ENCODE data around the gene OSBPL3. TPM values are rescaled to one million over a fixed set of nuclear protein-coding genes. Genes with fewer than 3 reads are reported as not detected.

Gene OSBPL3
- polyA plus RNA-seq, 1 experiment = 26.5 TPM

GRCh38 chr7:24995466-24995865 is 15.5 kb upstream of the OSBPL3 start:
- no peaks in the 10 kb centered on the region for H3K27me3 ChIP-seq (ENCODE audit: control insufficient read depth, insufficient read depth, low read length)
- no peak for DNase-seq (ENCODE audit: low read depth)
- no peak overlapping the region for H3K4me3 ChIP-seq (ENCODE audit: low read depth, low read length)
- ChIA-PET POLR2A (no interaction called here), CTCF (no interaction called here)
- no peaks in the 10 kb centered on the region for H3K36me3 ChIP-seq (ENCODE audit: control insufficient read depth, insufficient read depth, low read length)
- no peak for TF ChIP-seq CTCF (IDR thresholded peaks at IDR 0.05; ENCODE audit: insufficient read depth, low read depth, low read length)

GRCh38 chr7:24992314-24992713 is 12.3 kb upstream of the OSBPL3 start:
- Histone ChIP-seq H3K36me3 (ENCODE audit: control insufficient read depth, insufficient read depth, low read length) (no peaks in the 10 kb centered on the region), H3K4me3 (ENCODE audit: low read depth, low read length) (no peak overlapping the region), H3K27me3 (ENCODE audit: control insufficient read depth, insufficient read depth, low read length) (no peaks in the 10 kb centered on the region)
- TF ChIP-seq CTCF (IDR thresholded peaks at IDR 0.05; ENCODE audit: insufficient read depth, low read depth, low read length) = no peak
- DNase-seq (ENCODE audit: low read depth) = no peak
- POLR2A ChIA-PET = no interaction called here
- CTCF ChIA-PET = interaction anchor here (1.5 kb wide), 1 partner anchor 10 kb away, joined by 5 read pairs; no protein-coding TSS in a partner anchor

GRCh38 chr7:24991353-24991752 is 11.4 kb upstream of the OSBPL3 start:
- CTCF ChIA-PET = interaction anchor here (1.5 kb wide), 1 partner anchor 9 kb away, joined by 5 read pairs; no protein-coding TSS in a partner anchor
- POLR2A ChIA-PET = no interaction called here

GRCh38 chr7:24987331-24987842 is 7.4 kb upstream of the OSBPL3 start:
- no peaks in the 10 kb centered on the region for H3K36me3 ChIP-seq (ENCODE audit: control insufficient read depth, insufficient read depth, low read length)
- no peaks in the 10 kb centered on the region for H3K27me3 ChIP-seq (ENCODE audit: control insufficient read depth, insufficient read depth, low read length)
- no peak for DNase-seq (ENCODE audit: low read depth)
- no peak overlapping the region for H3K4me3 ChIP-seq (ENCODE audit: low read depth, low read length)
- ChIA-PET CTCF (no interaction called here), POLR2A (no interaction called here)
- no peak for TF ChIP-seq CTCF (IDR thresholded peaks at IDR 0.05; ENCODE audit: insufficient read depth, low read depth, low read length)

More at GRCh38 chr7:24991353-24991752, 11.4 kb upstream of the OSBPL3 start:
- H3K27me3 ChIP-seq (ENCODE audit: control insufficient read depth, insufficient read depth, low read length) = no peaks in the 10 kb centered on the region
- DNase-seq (ENCODE audit: low read depth) = no peak
- no peak for TF ChIP-seq CTCF (IDR thresholded peaks at IDR 0.05; ENCODE audit: insufficient read depth, low read depth, low read length)
- H3K36me3 ChIP-seq (ENCODE audit: control insufficient read depth, insufficient read depth, low read length) = no peaks in the 10 kb centered on the region
- H3K4me3 ChIP-seq (ENCODE audit: low read depth, low read length) = no peak overlapping the region

GRCh38 chr7:24982917-24983316 is 2.9 kb upstream of the OSBPL3 start:
- ChIA-PET POLR2A (interaction anchor here (0.7 kb wide), 1 partner anchor 87 kb away, joined by 3 read pairs; no protein-coding TSS in a partner anchor), CTCF (interaction anchor here (0.9 to 7.3 kb wide), 17 partner anchors 9 to 176 kb away, joined by 3 to 106 read pairs (median 5); no protein-coding TSS in a partner anchor)
- no peaks in the 10 kb centered on the region for H3K36me3 ChIP-seq (ENCODE audit: control insufficient read depth, insufficient read depth, low read length)
- H3K4me3 ChIP-seq (ENCODE audit: low read depth, low read length) = no peak overlapping the region
- no peaks in the 10 kb centered on the region for H3K27me3 ChIP-seq (ENCODE audit: control insufficient read depth, insufficient read depth, low read length)
- no peak for DNase-seq (ENCODE audit: low read depth)
- TF ChIP-seq CTCF (IDR thresholded peaks at IDR 0.05; ENCODE audit: insufficient read depth, low read depth, low read length) = peak; percentile 43
